HEK293T (cell line): Measurements from ENCODE around the gene KCNN3.

Experiments used
- BHLHE40 ChIP-seq: fragments of 450-650 bp; IDR thresholded peaks from 2 replicates; pipeline ENCODE4 v1.6.1; 2016; ENCODE audit warnings: mild to moderate bottlenecking, moderate library complexity, borderline replicate concordance
- ELF4 ChIP-seq: fragments of 450-650 bp; IDR thresholded peaks from 2 replicates; pipeline ENCODE4 v1.6.1; 2017; ENCODE audit warnings: antibody characterized with exemption
- FOXA1 ChIP-seq: fragments of 450-650 bp; IDR thresholded peaks from 2 replicates; pipeline ENCODE4 v1.6.1; 2016; ENCODE audit warnings: mild to moderate bottlenecking
- FOXK2 ChIP-seq: fragments of 450-650 bp; IDR thresholded peaks from 2 replicates; pipeline ENCODE4 v1.6.1; 2016; ENCODE audit warnings: mild to moderate bottlenecking
- FOXM1 ChIP-seq: fragments of 450-650 bp; IDR thresholded peaks from 2 replicates; pipeline ENCODE4 v1.6.1; 2017; ENCODE audit warnings: mild to moderate bottlenecking, borderline replicate concordance
- HDGF ChIP-seq: fragments of 450-650 bp; IDR thresholded peaks from 2 replicates; pipeline ENCODE4 v1.6.1; 2017; ENCODE audit warnings: antibody characterized with exemption, borderline replicate concordance
- L3MBTL2 ChIP-seq: fragments of 450-650 bp; conservative IDR thresholded peaks from 2 replicates; pipeline ENCODE4 v1.6.1; 2016; ENCODE audit warnings: mild to moderate bottlenecking
- PKNOX1 ChIP-seq: fragments of 450-650 bp; IDR thresholded peaks from 2 replicates; pipeline ENCODE4 v1.6.1; 2016
- SP1 ChIP-seq: fragments of 450-650 bp; IDR thresholded peaks from 2 replicates; pipeline ENCODE4 v1.6.1; 2017
- SUZ12 ChIP-seq: fragments of 450-650 bp; IDR thresholded peaks from 2 replicates; pipeline ENCODE4 v1.6.1; 2016; ENCODE audit warnings: mild to moderate bottlenecking
- TARDBP ChIP-seq: fragments of 450-650 bp; IDR thresholded peaks from 2 replicates; pipeline ENCODE4 v1.6.1; 2016
- ZNF384 ChIP-seq: fragments of 450-650 bp; IDR thresholded peaks from 2 replicates; pipeline ENCODE4 v1.6.1; 2016

GRCh38 chr1:154739654-154740053 lies 130.4 kb downstream of the KCNN3 start:
- no peak for TF ChIP-seq FOXA1
- TF ChIP-seq ELF4: no peak
- TF ChIP-seq FOXK2: no peak
- TF ChIP-seq PKNOX1: no peak
- TF ChIP-seq BHLHE40: no peak
- no peak for TF ChIP-seq HDGF
- TF ChIP-seq SUZ12: no peak
- TF ChIP-seq SP1: no peak
- TF ChIP-seq FOXM1: no peak
- TF ChIP-seq L3MBTL2: no peak
- no peak for TF ChIP-seq TARDBP
- no peak for TF ChIP-seq ZNF384
